Kidney epithelial cell (primary cell): ENCODE measurements around the gene ZSCAN12. TPM values are rescaled to one million over a fixed set of nuclear protein-coding genes. Genes with fewer than 3 reads are reported as not detected.
A peak's percentile ranks its signal among the peaks of the same experiment; 100 is the strongest.

ENCODE experiments used
- DNase-seq: peaks from one replicate; pipeline ENCODE4 v3.0.0-alpha.2; 2010; ENCODE audit warnings: low read depth
- H3K27me3 ChIP-seq: 2 replicates; pipeline ENCODE4 v1.6.0; 2011; ENCODE audit warnings: low read length; ENCODE audit not compliant: control insufficient read depth, insufficient read depth
- H3K36me3 ChIP-seq: 2 replicates; pipeline ENCODE4 v1.5.1; 2011; ENCODE audit warnings: low read length; ENCODE audit not compliant: control insufficient read depth, insufficient read depth
- H3K4me3 ChIP-seq: 2 replicates; pipeline ENCODE4 v1.5.1; 2011; ENCODE audit warnings: low read depth, mild to moderate bottlenecking, control low read depth, low read length
- total RNA-seq: library from RNA; depleted of rRNA; stranded (reverse); fragments of >200 nt; gene quantifications from 2 replicates; pipeline ENCODE4 v1.2.3, GENCODE V29; 2015
- TF ChIP-seq, protein P1 (sequence below): IDR thresholded peaks from 2 replicates; pipeline ENCODE4 v1.5.1; 2011; ENCODE audit warnings: mild to moderate bottlenecking, moderate library complexity, low read length, control low read depth, inconsistent platforms; ENCODE audit not compliant: insufficient read depth, poor library complexity, severe bottlenecking

ZSCAN12 gene
- total RNA-seq, 1 donor from 2014 or later, result 6.7 TPM

DNA sequence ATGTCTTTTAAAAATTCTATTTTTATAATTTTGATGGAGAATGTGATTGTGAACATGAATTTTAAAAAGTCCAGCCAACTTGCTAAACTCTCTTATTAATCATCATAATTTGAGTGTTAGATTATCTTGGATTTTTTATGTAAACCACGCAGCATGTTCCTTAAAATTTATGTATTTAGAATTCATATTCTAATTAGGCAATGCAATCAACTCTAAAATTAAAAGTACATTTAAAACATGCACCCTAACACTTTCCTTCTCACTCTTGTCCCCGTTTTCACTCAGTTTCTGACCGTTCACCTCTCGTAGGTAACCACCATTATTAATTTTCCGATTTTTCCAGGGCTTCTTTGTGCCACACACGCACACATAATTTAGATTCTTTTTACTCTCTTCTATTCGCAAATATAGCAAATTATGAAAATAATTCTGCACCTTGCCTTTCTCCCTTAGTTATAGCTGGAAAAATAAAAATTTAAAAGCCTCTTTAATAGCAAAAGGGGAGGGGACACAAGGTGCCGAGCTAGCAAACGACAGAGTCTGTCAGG, 50.1 kb downstream of the ZSCAN12 start:
- peak overlapping the region; percentile 93 for H3K4me3 ChIP-seq
- H3K27me3 ChIP-seq, result peaks cover 3% of the 10 kb centered on the region
- no peak for DNase-seq
- TF ChIP-seq, protein P1, sequence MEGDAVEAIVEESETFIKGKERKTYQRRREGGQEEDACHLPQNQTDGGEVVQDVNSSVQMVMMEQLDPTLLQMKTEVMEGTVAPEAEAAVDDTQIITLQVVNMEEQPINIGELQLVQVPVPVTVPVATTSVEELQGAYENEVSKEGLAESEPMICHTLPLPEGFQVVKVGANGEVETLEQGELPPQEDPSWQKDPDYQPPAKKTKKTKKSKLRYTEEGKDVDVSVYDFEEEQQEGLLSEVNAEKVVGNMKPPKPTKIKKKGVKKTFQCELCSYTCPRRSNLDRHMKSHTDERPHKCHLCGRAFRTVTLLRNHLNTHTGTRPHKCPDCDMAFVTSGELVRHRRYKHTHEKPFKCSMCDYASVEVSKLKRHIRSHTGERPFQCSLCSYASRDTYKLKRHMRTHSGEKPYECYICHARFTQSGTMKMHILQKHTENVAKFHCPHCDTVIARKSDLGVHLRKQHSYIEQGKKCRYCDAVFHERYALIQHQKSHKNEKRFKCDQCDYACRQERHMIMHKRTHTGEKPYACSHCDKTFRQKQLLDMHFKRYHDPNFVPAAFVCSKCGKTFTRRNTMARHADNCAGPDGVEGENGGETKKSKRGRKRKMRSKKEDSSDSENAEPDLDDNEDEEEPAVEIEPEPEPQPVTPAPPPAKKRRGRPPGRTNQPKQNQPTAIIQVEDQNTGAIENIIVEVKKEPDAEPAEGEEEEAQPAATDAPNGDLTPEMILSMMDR, result no peak
- no peaks in the 10 kb centered on the region for H3K36me3 ChIP-seq

DNA sequence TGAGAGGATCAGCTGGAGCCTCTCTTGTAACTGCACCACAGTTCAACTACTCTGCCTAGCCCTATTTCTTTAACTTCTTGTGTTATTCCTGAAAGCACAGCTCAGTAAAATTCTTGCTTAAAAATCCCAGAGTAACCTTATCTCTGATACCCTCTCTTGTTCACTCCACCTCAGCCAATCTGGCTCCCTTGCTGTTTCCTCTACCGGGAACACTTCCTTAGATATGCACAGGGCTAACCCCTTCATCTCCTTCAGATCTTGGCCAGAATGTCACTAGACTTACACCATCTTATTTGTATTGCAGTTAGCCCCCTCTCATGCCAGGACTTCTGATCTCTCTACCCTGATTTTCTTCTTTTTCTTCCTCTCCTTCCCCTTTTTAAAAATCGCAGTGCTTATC, 52.4 kb downstream of the ZSCAN12 start:
- TF ChIP-seq, protein P1, result no peak
- Histone ChIP-seq H3K36me3 (no peaks in the 10 kb centered on the region), H3K4me3 (no peak overlapping the region), H3K27me3 (peaks cover 3% of the 10 kb centered on the region)
- no peak for DNase-seq

DNA sequence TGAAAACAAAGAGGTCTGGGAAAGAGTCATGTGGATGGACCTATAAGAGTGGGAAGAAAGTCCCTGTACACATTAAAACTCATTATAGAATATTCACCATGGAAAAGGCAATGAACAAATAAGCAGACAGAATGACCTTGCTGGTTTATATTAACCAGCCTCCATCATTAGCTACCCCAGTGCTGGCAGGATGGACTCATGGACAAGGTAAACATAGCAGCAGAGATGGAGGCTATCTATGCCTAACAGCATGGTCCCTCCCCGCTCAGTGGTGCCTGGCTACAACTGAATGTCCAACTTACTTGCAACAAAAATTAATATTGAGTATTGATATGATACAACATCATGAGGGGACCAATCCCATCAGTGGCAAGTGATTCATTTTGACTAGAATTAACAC, 54.3 kb downstream of the ZSCAN12 start:
- Histone ChIP-seq H3K4me3 (no peak overlapping the region), H3K27me3 (peaks cover 3% of the 10 kb centered on the region), H3K36me3 (no peaks in the 10 kb centered on the region)
- no peak for DNase-seq
- TF ChIP-seq, protein P1, result no peak

DNA sequence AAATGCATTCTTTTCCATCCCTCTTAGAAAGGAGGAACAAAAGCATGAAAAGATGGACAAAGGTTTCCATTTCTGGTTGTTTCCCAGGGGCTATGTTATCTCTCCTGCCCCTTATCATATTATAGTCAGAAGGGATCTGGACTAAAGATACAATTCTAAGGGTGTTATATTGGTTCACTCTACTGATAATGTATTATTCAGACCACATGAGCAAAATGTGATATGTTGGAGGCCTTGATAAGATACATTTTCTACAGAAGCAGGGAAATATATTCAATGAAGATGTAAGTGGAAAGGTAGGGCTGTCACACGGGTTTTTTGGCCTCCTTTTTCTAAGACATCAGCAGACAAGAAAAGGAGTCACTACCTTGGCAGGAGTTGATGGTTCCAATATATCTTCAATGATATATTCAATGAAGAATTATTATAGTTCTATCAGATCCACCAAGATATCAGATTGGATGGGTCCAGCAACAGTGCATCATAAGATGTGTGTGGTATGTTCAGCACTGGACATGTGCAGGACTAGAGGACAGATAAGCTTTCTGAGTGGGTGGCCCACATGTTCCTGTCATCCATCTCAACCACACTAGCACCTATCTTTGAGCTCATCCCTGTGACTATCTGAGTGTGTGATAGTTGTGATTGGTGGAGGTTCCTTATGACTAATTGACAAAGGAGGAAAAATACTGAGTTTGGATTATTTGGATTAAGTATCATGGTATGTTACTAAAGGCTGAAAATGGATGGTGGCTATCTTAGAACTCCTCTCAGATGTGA, 55.5 kb downstream of the ZSCAN12 start:
- TF ChIP-seq, protein P1, result no peak
- H3K4me3 ChIP-seq, result no peak overlapping the region
- DNase-seq, result no peak
- no peaks in the 10 kb centered on the region for H3K36me3 ChIP-seq
- peaks cover 3% of the 10 kb centered on the region for H3K27me3 ChIP-seq

DNA sequence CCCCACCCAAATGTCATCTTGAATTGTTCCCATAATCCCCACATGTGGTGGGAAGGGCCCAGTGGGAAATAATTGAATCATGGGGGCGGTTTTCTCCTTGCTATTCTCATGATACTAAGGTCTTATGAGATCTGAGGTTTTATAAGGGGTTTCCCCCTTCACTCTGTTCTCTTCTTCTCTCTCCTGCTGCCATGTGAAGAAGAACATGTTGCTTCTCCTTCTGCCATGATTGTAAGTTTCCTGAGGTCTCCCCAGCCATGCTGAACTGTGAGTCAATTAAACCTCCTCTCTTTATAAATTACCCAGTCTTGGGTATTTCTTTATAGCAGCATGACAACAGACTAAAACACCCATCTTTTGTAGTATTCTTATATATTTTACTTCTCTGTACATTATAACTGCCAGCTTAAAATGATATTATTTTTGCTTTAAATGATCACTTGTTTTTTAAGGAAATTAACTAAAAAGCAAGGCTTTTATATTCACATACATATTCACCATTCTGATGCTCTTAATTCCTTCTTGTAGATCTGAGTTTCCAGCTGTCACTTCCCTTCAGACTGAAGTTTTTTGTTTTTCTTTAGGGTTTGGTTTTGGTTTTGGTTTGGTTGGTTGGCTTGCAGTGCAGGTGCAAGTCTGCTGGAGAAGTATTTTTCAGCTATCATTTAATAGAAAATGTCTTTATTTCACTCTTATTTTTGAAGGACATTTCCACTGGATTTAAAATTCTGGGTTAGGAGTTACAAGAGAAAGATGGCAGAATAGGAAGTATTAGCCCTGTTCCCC, 59.0 kb downstream of the ZSCAN12 start:
- DNase-seq, result no peak
- TF ChIP-seq, protein P1, result no peak
- H3K4me3 ChIP-seq, result no peak overlapping the region
- no peaks in the 10 kb centered on the region for H3K36me3 ChIP-seq
- no peaks in the 10 kb centered on the region for H3K27me3 ChIP-seq
